Transverse colon (tissue), 4 donors: ENCODE results near the gene B2M. TPM values are rescaled to one million over a fixed set of nuclear protein-coding genes. Genes with fewer than 3 reads are reported as not detected.
A peak's percentile ranks its signal among the peaks of the same experiment; 100 is the strongest.

Source experiments
- DNase-seq: peaks from one replicate; pipeline ENCODE4 v3.0.0-alpha.2; 2019
- H3K27ac ChIP-seq, 4 donors: fragments of 200-600 bp; sonication (generic); 2 replicates each; pipeline ENCODE4 v1.5.1; 2016 to 2018; ENCODE audit warnings: inconsistent platforms in 4 of 4
- H3K27me3 ChIP-seq: fragments of 200-600 bp; sonication (generic); 2 replicates; pipeline ENCODE4 v1.5.1; 2017; ENCODE audit warnings: inconsistent platforms
- H3K36me3 ChIP-seq, 4 donors: fragments of 200-600 bp; sonication (generic); 2 replicates each; pipeline ENCODE4 v1.5.1; 2017 to 2019; ENCODE audit warnings: inconsistent platforms in 4 of 4
- H3K4me1 ChIP-seq, 4 donors: fragments of 200-600 bp; sonication (generic); 2 replicates each; pipeline ENCODE4 v1.5.1; 2017 to 2020; ENCODE audit warnings: inconsistent platforms in 4 of 4
- H3K4me3 ChIP-seq, 4 donors: fragments of 200-600 bp; sonication (generic); 1 replicate in 1 of 4; 2 replicates in 3 of 4; pipeline versions ENCODE4 v1.5.1 to v1.6.1; 2017 to 2019; ENCODE audit warnings: inconsistent platforms in 4 of 4
- H3K9me3 ChIP-seq, 2 donors: fragments of 200-600 bp; sonication (generic); 2 replicates each; pipeline ENCODE4 v1.5.1; 2017 to 2019; ENCODE audit warnings: inconsistent platforms in 2 of 2
- EP300 ChIP-seq: sonication (generic); formaldehyde crosslinking; IDR thresholded peaks from one replicate; pipeline ENCODE4 v1.6.1; 2017; ENCODE audit warnings: antibody characterized with exemption, low read depth
- POLR2A ChIP-seq: fragments of 450-650 bp; IDR thresholded peaks from one replicate; pipeline ENCODE4 v1.6.1; 2016; ENCODE audit warnings: antibody characterized with exemption, mild to moderate bottlenecking, moderate library complexity
- POLR2AphosphoS5 ChIP-seq, 3 donors: sonication (generic); formaldehyde crosslinking; IDR thresholded peaks; one replicate each; pipeline ENCODE4 v1.6.1; 2016; ENCODE audit warnings: antibody characterized with exemption in 3 of 3
- WGBS, 2 donors: methylation state at CpG; one replicate each; pipeline ENCODE4 v1.1.5; 2018; ENCODE audit warnings: low coverage in 1 of 2; 5-methylcytosine and 5-hydroxymethylcytosine counted together
- in situ Hi-C, 4 donors: fragments of 200-750 bp; cut with MboI; loops; one replicate each; pipeline versions ENCODE4 v1.15.0 to v1.15.1; 2017; ENCODE audit warnings: low sequenced_read_pairs in 3 of 4, low pct_ligation_motif_present in 1 of 4, low pct_unique_long_range_greater_than_20kb in 1 of 4
- intact Hi-C: fragments of 100-400 bp; cut with DNase I; formaldehyde crosslinking; loops from one replicate; pipeline ENCODE4 v1.15.1; 2023; ENCODE audit warnings: low total_unique reads
- total RNA-seq, 4 donors: library from RNA; depleted of rRNA; stranded (reverse); fragments of >200 nt; gene quantifications; one replicate each; pipeline ENCODE4 v1.1.0, GENCODE V29; 2016
- TF ChIP-seq, protein P1 (sequence below), 5 experiments: fragments of 200-600 bp in 3 of 5; fragments of 450-650 bp in 2 of 5; sonication (generic) in 3 of 5; IDR thresholded peaks; 1 replicate in 2 of 5; 2 replicates in 3 of 5; pipeline ENCODE4 v1.5.1; 2016 to 2017; ENCODE audit warnings: antibody characterized with exemption in 5 of 5, inconsistent platforms in 3 of 5, mild to moderate bottlenecking in 2 of 5, moderate library complexity in 1 of 5

Gene B2M
- total RNA-seq, 4 donors from 2014 or later, result 1,352 to 7,131 (median 5,706) TPM

DNA sequence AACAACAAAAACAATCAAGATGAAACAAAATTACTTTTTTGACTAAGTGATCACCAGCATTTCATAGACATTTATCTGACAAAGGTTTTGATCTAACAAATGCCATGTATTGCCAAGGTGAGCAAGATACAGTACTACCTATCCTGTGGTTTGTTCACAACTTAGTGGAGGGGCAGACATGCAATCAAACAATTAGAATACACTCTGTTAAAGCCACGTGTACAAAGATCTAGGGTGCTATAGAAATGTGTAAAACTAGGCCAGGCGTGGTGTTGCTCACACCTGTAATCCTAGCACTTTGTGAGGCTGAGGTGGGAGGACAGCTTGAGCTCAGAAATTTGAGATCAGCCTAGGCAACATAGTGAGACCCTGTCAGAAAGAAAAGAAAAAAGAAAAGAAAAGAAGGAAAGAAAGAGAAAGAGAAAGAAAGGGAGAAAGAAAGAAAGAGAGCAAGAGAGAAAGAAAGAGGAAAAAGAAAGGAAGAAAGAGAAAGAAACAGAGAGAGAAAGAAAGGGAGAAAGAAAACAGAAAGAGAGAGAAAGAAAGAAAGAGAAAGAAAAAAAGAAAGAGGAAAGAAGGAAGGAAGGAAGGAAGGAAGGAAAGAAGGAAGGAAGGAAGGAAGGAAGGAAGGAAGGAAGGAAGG is 23.6 kb downstream of the B2M start:
- intact Hi-C loops, result no loop called here
- Histone ChIP-seq H3K9me3 (no peaks in the 10 kb centered on the region), H3K27ac (peak overlapping the region; percentile 54 to 75 (median 71)), H3K36me3 (no peaks in the 10 kb centered on the region), H3K4me3 (no peak overlapping the region), H3K4me1 (peaks cover 0 to 34% (median 9%) of the 10 kb centered on the region in 4 donors), H3K27me3 (no peaks in the 10 kb centered on the region)
- DNase-seq, result no peak
- in situ Hi-C loops, result loop anchor here (5.0 to 10.0 kb wide), 3 partner anchors 70 to 140 kb away; partner anchors contain the start of gene SPG11 (in 4 of the 4)
- 53% methylated on average over 2 of the region's 2 CpGs; no CpG with 5 or more reads in 1 of the 2 donors for WGBS, 2 donors
- TF ChIP-seq EP300, result no peak
- TF ChIP-seq, protein P1, sequence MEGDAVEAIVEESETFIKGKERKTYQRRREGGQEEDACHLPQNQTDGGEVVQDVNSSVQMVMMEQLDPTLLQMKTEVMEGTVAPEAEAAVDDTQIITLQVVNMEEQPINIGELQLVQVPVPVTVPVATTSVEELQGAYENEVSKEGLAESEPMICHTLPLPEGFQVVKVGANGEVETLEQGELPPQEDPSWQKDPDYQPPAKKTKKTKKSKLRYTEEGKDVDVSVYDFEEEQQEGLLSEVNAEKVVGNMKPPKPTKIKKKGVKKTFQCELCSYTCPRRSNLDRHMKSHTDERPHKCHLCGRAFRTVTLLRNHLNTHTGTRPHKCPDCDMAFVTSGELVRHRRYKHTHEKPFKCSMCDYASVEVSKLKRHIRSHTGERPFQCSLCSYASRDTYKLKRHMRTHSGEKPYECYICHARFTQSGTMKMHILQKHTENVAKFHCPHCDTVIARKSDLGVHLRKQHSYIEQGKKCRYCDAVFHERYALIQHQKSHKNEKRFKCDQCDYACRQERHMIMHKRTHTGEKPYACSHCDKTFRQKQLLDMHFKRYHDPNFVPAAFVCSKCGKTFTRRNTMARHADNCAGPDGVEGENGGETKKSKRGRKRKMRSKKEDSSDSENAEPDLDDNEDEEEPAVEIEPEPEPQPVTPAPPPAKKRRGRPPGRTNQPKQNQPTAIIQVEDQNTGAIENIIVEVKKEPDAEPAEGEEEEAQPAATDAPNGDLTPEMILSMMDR (IDR thresholded peaks at IDR 0.05), result no peak

DNA sequence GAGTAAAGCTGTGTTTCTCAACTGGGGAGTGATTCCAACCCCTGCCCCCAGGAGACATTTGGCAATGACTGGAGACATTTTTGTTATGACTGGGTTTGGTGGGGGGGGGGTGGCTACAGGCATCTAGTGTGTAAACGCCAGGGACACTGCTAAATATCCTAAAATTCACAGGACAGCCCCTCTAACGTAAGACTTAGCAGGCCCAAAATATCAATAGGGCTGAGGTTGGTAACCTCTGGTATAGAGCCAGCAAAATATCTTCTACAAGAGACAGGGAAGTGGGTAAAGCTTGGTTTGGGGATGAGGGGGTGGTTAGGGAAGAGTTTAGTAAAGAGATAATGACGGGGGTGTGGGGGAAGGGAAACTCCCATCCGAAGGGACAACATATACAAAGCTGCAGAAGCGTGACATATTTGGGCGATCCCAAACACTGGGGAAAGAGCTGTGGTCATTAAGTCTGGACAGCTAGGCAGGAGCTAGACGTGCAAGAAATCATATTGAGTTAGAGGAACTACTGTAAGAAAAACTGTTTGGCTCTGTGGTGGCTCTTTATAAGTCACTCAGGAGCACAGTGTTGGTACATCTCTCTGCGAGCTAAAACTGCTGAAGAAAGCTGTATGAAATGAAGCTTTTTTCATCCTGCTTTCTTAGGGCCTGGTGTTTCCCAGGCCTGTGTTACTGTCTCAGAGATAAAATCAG is 24.3 kb downstream of the B2M start:
- Histone ChIP-seq H3K27me3 (no peaks in the 10 kb centered on the region), H3K4me1 (peaks cover 0 to 27% (median 3%) of the 10 kb centered on the region in 4 donors), H3K27ac (peak overlapping the region; percentile 54 to 75 (median 71)), H3K36me3 (no peaks in the 10 kb centered on the region), H3K9me3 (no peaks in the 10 kb centered on the region), H3K4me3 (peak overlapping the region in 1 of 4 donors; percentile 2)
- in situ Hi-C loops, result loop anchor here (5.0 to 10.0 kb wide), 3 partner anchors 71 to 141 kb away; partner anchors contain the start of gene SPG11 (in 4 of the 4)
- WGBS, 2 donors, result 26 to 51% methylated on average over 6 to 8 of the region's 8 CpGs
- peak; percentile 35 for DNase-seq
- TF ChIP-seq EP300 (no peak), POLR2AphosphoS5 (IDR thresholded peaks at IDR 0.05) (no peak), POLR2A (no peak)
- TF ChIP-seq, protein P1 (IDR thresholded peaks at IDR 0.05), result no peak
- intact Hi-C loops, result no loop called here

DNA sequence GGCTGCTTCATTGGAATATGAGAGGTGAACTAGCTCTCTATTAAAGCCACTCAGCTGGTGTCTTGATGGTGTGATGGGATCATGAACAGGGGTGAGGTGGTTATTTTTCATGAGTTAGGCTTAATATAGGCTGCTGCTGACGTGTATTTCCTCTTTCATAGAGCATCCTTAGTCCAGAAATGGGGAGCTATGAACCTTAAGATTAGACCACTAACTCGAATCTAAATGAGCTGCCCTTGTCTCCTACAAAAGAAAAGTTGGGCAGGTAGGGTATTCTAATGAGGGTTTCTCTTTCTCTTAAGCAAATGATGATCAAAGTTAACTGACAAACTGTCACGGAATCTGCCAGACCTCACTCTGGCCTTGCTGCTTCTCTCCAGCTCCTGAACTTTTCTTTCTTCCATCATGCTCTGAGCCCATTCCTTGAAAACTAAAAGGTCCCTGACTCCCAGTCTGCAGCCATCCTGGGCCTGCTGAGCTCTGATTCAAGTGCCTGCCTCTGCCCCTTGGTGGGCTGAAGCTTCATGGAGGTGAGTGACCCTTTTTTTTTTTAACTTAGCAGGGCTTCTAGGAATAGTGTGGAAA is 25.0 kb downstream of the B2M start, which contains the start of gene TRIM69:
Gene TRIM69, plus strand, starts transcription at position 348 of the 585 bp plus-strand sequence. Its CDS starts 177 bp downstream, at position 525.
- WGBS, 2 donors, result 58 to 67% methylated on average over 2 to 3 of the region's 3 CpGs
- peaks cover 0 to 22% (median 2%) of the 10 kb centered on the region in 4 donors for H3K4me1 ChIP-seq
- H3K9me3 ChIP-seq, result no peaks in the 10 kb centered on the region
- intact Hi-C loops, result no loop called here
- no peaks in the 10 kb centered on the region for H3K36me3 ChIP-seq
- in situ Hi-C loops, result loop anchor here (5.0 to 10.0 kb wide), 3 partner anchors 71 to 141 kb away; partner anchors contain the start of gene SPG11 (in 4 of the 4)
- H3K27me3 ChIP-seq, result no peaks in the 10 kb centered on the region
- TF ChIP-seq EP300 (no peak), POLR2A (no peak), POLR2AphosphoS5 (IDR thresholded peaks at IDR 0.05) (no peak)
- TF ChIP-seq, protein P1 (IDR thresholded peaks at IDR 0.05), result no peak
- peak within 1 kb of the TSS in 1 of 4 donors; percentile 2 for H3K4me3 ChIP-seq
- no peak for DNase-seq
- H3K27ac ChIP-seq, result peak within 1 kb of the TSS; percentile 54 to 75 (median 71)
